Measurements from ENCODE around the gene MCM7.

DNA sequence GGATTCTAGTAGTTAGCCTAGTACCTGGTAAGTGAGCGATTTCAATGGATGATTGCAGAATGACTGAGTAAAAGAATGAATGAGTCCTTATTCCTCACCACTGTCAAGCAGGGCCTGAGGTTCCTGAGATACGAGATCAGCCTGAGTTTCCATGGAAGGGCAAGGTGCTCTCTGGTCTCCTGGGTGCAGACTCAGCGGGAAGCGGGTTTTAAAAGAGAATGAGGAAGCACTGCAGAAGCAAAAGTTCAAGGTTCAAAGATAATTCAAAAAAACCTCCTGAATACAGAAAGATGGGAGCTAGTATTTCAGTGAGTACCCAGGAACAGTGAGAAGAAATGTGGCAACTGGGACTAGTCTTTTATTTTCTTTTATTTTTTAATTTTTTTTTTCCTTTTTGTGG lies 24.0 kb downstream of the MCM7 start:
- no peak for TF ChIP-seq EP300 (IDR thresholded peaks at IDR 0.05)
- TF ChIP-seq, protein P1, sequence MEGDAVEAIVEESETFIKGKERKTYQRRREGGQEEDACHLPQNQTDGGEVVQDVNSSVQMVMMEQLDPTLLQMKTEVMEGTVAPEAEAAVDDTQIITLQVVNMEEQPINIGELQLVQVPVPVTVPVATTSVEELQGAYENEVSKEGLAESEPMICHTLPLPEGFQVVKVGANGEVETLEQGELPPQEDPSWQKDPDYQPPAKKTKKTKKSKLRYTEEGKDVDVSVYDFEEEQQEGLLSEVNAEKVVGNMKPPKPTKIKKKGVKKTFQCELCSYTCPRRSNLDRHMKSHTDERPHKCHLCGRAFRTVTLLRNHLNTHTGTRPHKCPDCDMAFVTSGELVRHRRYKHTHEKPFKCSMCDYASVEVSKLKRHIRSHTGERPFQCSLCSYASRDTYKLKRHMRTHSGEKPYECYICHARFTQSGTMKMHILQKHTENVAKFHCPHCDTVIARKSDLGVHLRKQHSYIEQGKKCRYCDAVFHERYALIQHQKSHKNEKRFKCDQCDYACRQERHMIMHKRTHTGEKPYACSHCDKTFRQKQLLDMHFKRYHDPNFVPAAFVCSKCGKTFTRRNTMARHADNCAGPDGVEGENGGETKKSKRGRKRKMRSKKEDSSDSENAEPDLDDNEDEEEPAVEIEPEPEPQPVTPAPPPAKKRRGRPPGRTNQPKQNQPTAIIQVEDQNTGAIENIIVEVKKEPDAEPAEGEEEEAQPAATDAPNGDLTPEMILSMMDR (IDR thresholded peaks at IDR 0.05), result no peak

Measured in tibial nerve (tissue), 4 donors.